Nephron progenitor cell (in vitro differentiated cells): Measurements from ENCODE around the gene ZDHHC11.
A peak's percentile ranks its signal among the peaks of the same experiment; 100 is the strongest.
"Not testable (repeated sequence)": the region's sequence is repeated elsewhere in the genome, so short reads cannot be mapped to it uniquely, and the experiment has no call there.

Experiments used
- DNase-seq: peaks from one replicate; pipeline ENCODE4 v3.0.0; 2021
- H3K27ac Mint-ChIP-seq: 2 replicates; pipeline ENCODE4 v1.8.0; 2021; ENCODE audit warnings: mild to moderate bottlenecking, moderate library complexity, mixed read lengths
- H3K27me3 Mint-ChIP-seq: 2 replicates; pipeline ENCODE4 v1.8.0; 2021; ENCODE audit warnings: mild to moderate bottlenecking, low read depth, mixed read lengths; ENCODE audit not compliant: poor library complexity
- H3K36me3 Mint-ChIP-seq: 2 replicates; pipeline ENCODE4 v1.8.0; 2021; ENCODE audit warnings: low read depth, mixed read lengths
- H3K4me1 Mint-ChIP-seq: 2 replicates; pipeline ENCODE4 v1.8.0; 2021; ENCODE audit warnings: mixed read lengths
- H3K4me3 Mint-ChIP-seq: 2 replicates; pipeline ENCODE4 v1.8.0; 2021; ENCODE audit warnings: mild to moderate bottlenecking, moderate library complexity, mixed read lengths
- H3K9me3 Mint-ChIP-seq: 2 replicates; pipeline ENCODE4 v1.8.0; 2021; ENCODE audit warnings: mild to moderate bottlenecking, moderate library complexity, mixed read lengths
- TF ChIP-seq, protein P1 (sequence below): fragments of 200-600 bp; sonication (generic); IDR thresholded peaks from 2 replicates; pipeline ENCODE4 v1.5.0; 2021; ENCODE audit warnings: antibody characterized with exemption

Gene ZDHHC11

DNA sequence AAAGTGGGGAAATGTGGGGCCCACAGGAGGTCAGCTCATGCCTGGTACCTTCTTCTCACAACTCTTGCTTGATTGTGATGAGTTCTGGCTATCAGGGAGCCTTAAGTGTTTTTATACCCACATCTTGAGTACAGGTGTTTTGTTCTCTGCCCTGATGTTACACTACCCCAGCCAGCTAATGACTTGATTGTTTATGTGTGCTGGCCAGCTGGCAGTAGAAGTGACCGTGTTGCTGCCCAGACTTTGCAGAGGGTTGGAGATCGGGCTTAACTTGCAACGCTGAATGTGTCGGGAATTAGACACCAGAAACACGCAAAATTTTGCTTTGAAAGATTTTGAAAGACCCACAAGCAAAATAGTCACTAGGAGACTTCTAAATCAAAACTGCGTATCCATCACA is 49.3 kb downstream of the ZDHHC11 start:
- peaks cover 14% of the 10 kb centered on the region for H3K27me3 Mint-ChIP-seq
- peaks cover 20% of the 10 kb centered on the region for H3K4me1 Mint-ChIP-seq
- TF ChIP-seq, protein P1, sequence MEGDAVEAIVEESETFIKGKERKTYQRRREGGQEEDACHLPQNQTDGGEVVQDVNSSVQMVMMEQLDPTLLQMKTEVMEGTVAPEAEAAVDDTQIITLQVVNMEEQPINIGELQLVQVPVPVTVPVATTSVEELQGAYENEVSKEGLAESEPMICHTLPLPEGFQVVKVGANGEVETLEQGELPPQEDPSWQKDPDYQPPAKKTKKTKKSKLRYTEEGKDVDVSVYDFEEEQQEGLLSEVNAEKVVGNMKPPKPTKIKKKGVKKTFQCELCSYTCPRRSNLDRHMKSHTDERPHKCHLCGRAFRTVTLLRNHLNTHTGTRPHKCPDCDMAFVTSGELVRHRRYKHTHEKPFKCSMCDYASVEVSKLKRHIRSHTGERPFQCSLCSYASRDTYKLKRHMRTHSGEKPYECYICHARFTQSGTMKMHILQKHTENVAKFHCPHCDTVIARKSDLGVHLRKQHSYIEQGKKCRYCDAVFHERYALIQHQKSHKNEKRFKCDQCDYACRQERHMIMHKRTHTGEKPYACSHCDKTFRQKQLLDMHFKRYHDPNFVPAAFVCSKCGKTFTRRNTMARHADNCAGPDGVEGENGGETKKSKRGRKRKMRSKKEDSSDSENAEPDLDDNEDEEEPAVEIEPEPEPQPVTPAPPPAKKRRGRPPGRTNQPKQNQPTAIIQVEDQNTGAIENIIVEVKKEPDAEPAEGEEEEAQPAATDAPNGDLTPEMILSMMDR, result no peak
- peaks cover 59% of the 10 kb centered on the region for H3K9me3 Mint-ChIP-seq
- H3K4me3 Mint-ChIP-seq, result no peak overlapping the region
- DNase-seq, result no peak
- no peak overlapping the region for H3K27ac Mint-ChIP-seq
- peaks cover 74% of the 10 kb centered on the region for H3K36me3 Mint-ChIP-seq

DNA sequence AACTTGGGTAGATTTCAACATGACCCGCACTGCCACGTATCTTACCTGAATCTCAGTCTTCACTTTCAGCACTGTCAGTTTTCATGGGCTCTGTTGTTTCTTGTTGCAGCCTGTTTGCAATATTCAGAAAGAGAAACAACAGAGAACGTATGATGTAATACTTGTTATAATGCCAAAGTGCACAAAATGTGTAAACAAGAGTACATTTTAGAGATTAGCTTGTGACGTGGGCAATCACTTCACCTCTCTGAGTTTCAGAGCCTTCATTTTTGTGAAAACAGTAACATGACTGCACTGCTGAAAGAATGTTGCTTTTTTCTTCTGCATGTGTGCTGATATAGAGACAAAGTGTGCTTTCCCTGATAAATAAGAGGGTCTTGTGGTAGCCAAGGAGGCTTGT is 49.7 kb downstream of the ZDHHC11 start:
- not testable (repeated sequence) for H3K27ac Mint-ChIP-seq, DNase-seq, H3K4me3 Mint-ChIP-seq
- peaks cover 59% of the 10 kb centered on the region for H3K9me3 Mint-ChIP-seq
- peaks cover 20% of the 10 kb centered on the region for H3K4me1 Mint-ChIP-seq
- peaks cover 75% of the 10 kb centered on the region for H3K36me3 Mint-ChIP-seq
- H3K27me3 Mint-ChIP-seq, result peaks cover 14% of the 10 kb centered on the region

- not testable (repeated sequence) for DNase-seq
- Mint-ChIP-seq H3K36me3 (peaks cover 72% of the 10 kb centered on the region), H3K9me3 (peaks cover 56% of the 10 kb centered on the region), H3K27ac (peak overlapping the region; percentile 25), H3K27me3 (peaks cover 17% of the 10 kb centered on the region), H3K4me3 (peak overlapping the region; percentile 5), H3K4me1 (peaks cover 20% of the 10 kb centered on the region)
Observed at GRCh38 chr5:798505-799138, 52.2 kb downstream of the ZDHHC11 start.

DNA sequence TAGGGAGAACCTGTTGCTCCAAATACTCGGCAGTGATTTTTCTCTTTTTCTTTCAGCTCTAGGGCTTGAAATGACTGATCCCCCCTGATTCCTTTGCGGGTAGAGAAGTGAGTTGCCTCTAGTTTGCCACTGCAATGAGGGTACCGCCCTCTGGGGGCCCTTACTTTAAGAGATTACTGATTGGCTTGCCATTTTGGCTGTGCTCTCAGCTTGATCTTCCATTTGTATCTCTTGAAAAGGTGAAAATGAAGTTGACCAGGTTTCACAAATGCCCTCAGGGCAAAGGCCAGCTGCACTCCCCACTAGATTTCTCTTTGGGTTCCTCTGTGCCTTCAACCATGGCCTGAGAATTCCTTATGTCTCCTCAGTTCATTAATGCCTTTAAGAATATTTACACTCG is 52.8 kb downstream of the ZDHHC11 start:
- peaks cover 57% of the 10 kb centered on the region for H3K9me3 Mint-ChIP-seq
- DNase-seq, H3K27ac Mint-ChIP-seq: not testable (repeated sequence)
- H3K36me3 Mint-ChIP-seq, result peaks cover 72% of the 10 kb centered on the region
- H3K4me1 Mint-ChIP-seq, result peaks cover 20% of the 10 kb centered on the region
- H3K27me3 Mint-ChIP-seq, result peaks cover 20% of the 10 kb centered on the region
- peak overlapping the region; percentile 5 for H3K4me3 Mint-ChIP-seq

- H3K4me3 Mint-ChIP-seq, H3K27ac Mint-ChIP-seq, DNase-seq: not testable (repeated sequence)
- Mint-ChIP-seq H3K36me3 (peaks cover 61% of the 10 kb centered on the region), H3K4me1 (peaks cover 20% of the 10 kb centered on the region), H3K9me3 (peaks cover 59% of the 10 kb centered on the region), H3K27me3 (peaks cover 17% of the 10 kb centered on the region)
Observed at GRCh38 chr5:795873-796272, 54.9 kb downstream of the ZDHHC11 start.

DNA sequence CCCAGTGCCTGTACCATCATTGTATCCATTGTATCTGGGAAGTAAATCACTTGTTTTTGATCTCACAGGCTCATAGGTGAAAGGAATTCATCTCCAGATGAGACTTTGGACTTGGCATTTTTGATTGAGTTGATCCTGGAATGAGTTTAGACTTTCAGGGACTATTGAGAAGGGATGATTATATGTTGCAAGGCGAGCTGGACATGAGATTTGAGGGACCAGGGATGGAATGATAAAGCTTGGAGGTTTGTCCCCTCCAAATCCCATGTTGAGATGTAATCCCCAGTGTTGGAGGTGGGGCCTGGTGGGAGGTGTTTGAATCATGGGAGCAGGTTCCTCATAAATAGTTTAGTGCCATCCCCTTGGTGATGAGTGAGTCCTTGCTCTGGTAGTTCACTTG is 55.8 kb downstream of the ZDHHC11 start:
- not testable (repeated sequence) for H3K4me3 Mint-ChIP-seq, DNase-seq, H3K27ac Mint-ChIP-seq
- peaks cover 63% of the 10 kb centered on the region for H3K36me3 Mint-ChIP-seq
- peaks cover 25% of the 10 kb centered on the region for H3K27me3 Mint-ChIP-seq
- peaks cover 67% of the 10 kb centered on the region for H3K9me3 Mint-ChIP-seq
- peaks cover 20% of the 10 kb centered on the region for H3K4me1 Mint-ChIP-seq

DNA sequence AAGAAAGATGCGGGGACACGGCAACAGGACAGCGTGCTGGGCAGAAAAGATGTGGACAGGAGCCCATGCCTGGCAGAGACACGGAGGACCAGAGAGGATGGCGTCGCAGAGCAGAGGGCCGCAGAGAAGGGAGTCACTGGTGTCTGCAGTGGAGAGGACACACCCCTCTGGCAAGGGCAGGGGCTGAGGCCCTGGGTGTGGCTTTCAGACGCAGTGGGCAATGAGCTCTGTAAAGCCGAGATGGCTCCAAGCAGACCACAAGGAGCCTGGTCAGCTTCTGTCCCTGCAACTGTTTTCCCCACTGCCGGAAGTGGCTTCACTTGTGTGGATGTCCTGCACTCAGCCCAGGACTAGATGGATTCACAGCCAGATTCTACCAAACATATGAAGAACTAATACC is 62.1 kb downstream of the ZDHHC11 start:
- H3K27ac Mint-ChIP-seq, DNase-seq, H3K4me3 Mint-ChIP-seq: not testable (repeated sequence)

GRCh38 chr5:787857-788233 is 62.9 kb downstream of the ZDHHC11 start:
- H3K27ac Mint-ChIP-seq, result not testable (repeated sequence)

More for the DNA sequence above, 62.1 kb downstream of the ZDHHC11 start:
- H3K4me1 Mint-ChIP-seq, result not testable (repeated sequence)
- Mint-ChIP-seq H3K36me3 (peaks cover 48% of the 10 kb centered on the region), H3K27me3 (peaks cover 51% of the 10 kb centered on the region), H3K9me3 (peaks cover 58% of the 10 kb centered on the region)

DNA sequence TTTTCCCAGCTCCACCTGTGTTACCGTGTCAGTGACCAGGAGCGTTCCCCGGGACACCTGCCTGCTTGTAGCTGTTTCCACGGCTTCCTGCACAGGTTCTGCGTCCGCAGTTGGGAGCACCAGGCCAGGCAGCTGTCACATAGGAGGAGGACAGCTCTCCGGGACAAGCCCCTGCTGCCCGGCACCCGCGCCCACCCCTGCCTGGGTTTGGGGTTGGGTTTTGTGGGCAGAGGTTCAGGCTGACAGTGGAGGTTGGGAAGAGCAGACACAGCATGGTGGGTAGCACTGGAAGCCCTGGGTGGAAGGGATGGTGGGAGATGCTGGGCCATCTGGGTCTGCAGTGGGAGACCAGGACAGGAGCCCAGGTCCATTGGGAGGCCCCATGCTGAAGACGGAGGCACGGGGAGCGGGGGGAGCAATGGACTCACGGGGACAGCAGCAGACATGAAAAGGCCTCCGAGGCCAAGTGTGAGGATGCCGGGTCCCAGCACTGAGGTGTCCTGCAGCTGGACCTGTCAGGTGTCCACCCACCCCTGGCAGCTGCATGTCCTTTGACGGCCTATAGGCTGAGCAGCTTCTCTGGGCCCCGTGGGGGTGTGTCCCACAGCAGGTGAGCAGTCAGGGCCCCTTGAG is 63.4 kb downstream of the ZDHHC11 start:
- H3K4me1 Mint-ChIP-seq, DNase-seq, H3K4me3 Mint-ChIP-seq, H3K27ac Mint-ChIP-seq: not testable (repeated sequence)
- Mint-ChIP-seq H3K36me3 (peaks cover 40% of the 10 kb centered on the region), H3K27me3 (peaks cover 49% of the 10 kb centered on the region), H3K9me3 (peaks cover 45% of the 10 kb centered on the region)

More at GRCh38 chr5:787857-788233, 62.9 kb downstream of the ZDHHC11 start:
- peaks cover 40% of the 10 kb centered on the region for H3K36me3 Mint-ChIP-seq
- H3K4me1 Mint-ChIP-seq, H3K4me3 Mint-ChIP-seq, DNase-seq: not testable (repeated sequence)
- H3K27me3 Mint-ChIP-seq, result peaks cover 49% of the 10 kb centered on the region
- H3K9me3 Mint-ChIP-seq, result peaks cover 50% of the 10 kb centered on the region

- not testable (repeated sequence) for H3K4me1 Mint-ChIP-seq, H3K27ac Mint-ChIP-seq, DNase-seq
- Mint-ChIP-seq H3K9me3 (peaks cover 25% of the 10 kb centered on the region), H3K27me3 (peaks cover 36% of the 10 kb centered on the region), H3K4me3 (peak overlapping the region; percentile 76), H3K36me3 (peaks cover 25% of the 10 kb centered on the region)
Observed at GRCh38 chr5:785181-785705, 65.5 kb downstream of the ZDHHC11 start.

DNA sequence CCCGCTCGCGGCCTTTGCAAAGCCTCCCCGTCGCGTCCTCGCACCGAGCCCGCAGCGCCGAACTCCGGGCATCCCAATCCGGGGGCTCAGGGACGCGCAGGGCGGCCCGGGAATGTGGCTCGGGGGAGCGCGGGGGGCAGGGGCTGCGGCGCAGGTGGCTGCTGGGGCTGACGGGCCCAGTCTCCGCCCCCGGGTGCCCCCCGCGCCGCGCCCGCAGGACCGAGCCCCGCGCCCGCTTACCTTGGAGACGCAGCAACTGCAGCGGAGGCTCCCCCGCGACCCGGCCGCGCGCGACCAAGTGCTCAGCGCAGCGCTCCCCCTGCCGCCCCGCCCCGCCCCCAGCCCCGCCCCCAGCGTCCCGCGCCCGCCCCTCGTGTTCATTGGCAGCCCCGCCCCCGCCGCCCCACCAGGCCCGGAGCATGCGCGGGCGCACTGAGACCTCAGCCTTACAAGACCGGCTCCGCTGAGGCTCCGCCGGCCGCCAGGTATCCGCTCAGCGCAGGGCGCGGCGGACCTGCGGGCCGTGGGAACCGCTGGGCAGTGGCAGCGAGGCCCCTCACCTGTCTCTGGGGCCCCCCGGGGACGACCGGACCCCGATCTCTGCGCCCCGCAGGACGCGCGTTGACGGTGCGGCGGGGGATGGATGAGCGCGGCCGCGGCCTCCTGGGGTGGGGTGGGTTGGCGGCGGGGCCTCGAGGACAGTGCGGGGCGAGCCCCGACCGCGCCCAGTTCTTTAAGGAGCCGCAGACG is 66.2 kb downstream of the ZDHHC11 start, which contains the start of gene ZDHHC11B:
Gene ZDHHC11B (minus strand): TSS at position 302 of the 750 bp plus-strand sequence. CDS start 17,810 bp downstream, outside the sequence.
- peak; percentile 96 for DNase-seq
- not testable (repeated sequence) for H3K4me1 Mint-ChIP-seq

GRCh38 chr5:783881-784427 is 66.8 kb downstream of the ZDHHC11 start:
- Mint-ChIP-seq H3K27me3 (peaks cover 26% of the 10 kb centered on the region), H3K36me3 (peaks cover 13% of the 10 kb centered on the region), H3K4me3 (peak overlapping the region; percentile 62), H3K9me3 (peaks cover 13% of the 10 kb centered on the region)
- DNase-seq, result peak; percentile 49
- H3K4me1 Mint-ChIP-seq, H3K27ac Mint-ChIP-seq: not testable (repeated sequence)

More for the DNA sequence above, 66.2 kb downstream of the ZDHHC11 start, which contains the start of gene ZDHHC11B:
- H3K27ac Mint-ChIP-seq, result not testable (repeated sequence)
- Mint-ChIP-seq H3K36me3 (peaks cover 18% of the 10 kb centered on the region), H3K4me3 (peak within 1 kb of the TSS; percentile 76), H3K9me3 (peaks cover 18% of the 10 kb centered on the region), H3K27me3 (peaks cover 30% of the 10 kb centered on the region)
